Neural crest cell (in vitro differentiated cells): ENCODE results near the gene TIPRL. TPM values are rescaled to one million over a fixed set of nuclear protein-coding genes. Genes with fewer than 3 reads are reported as not detected.

Experiments
- DNase-seq: peaks from one replicate; pipeline ENCODE4 v3.0.0; 2021; ENCODE audit warnings: low read depth, mixed read lengths, low spot score
- H3K27ac Mint-ChIP-seq: one replicate; pipeline ENCODE4 v1.8.0; 2021; ENCODE audit warnings: mild to moderate bottlenecking, mixed read lengths; ENCODE audit not compliant: unreplicated experiment
- H3K27me3 Mint-ChIP-seq: 2 replicates; pipeline ENCODE4 v1.8.0; 2021; ENCODE audit warnings: low read depth, mild to moderate bottlenecking, mixed read lengths
- H3K36me3 Mint-ChIP-seq: 2 replicates; pipeline ENCODE4 v1.8.0; 2021; ENCODE audit warnings: low read depth, mild to moderate bottlenecking, mixed read lengths
- H3K4me1 Mint-ChIP-seq: 2 replicates; pipeline ENCODE4 v1.8.0; 2021; ENCODE audit warnings: mixed read lengths
- H3K4me3 Mint-ChIP-seq: one replicate; pipeline ENCODE4 v1.8.0; 2021; ENCODE audit warnings: mild to moderate bottlenecking, mixed read lengths
- H3K9me3 Mint-ChIP-seq: 2 replicates; pipeline ENCODE4 v1.8.0; 2021; ENCODE audit warnings: mixed read lengths
- total RNA-seq: library from RNA; stranded (reverse); gene quantifications from 2 replicates; pipeline ENCODE4 v1.2.1, GENCODE V29; 2021
- TF ChIP-seq, protein P1 (sequence below): fragments of 200-600 bp; sonication (generic); conservative IDR thresholded peaks from 2 replicates; pipeline ENCODE4 v1.5.0; 2021; ENCODE audit warnings: antibody characterized with exemption, mild to moderate bottlenecking

Gene TIPRL
- total RNA-seq, 1 donor from 2014 or later, result 28.3 TPM

DNA sequence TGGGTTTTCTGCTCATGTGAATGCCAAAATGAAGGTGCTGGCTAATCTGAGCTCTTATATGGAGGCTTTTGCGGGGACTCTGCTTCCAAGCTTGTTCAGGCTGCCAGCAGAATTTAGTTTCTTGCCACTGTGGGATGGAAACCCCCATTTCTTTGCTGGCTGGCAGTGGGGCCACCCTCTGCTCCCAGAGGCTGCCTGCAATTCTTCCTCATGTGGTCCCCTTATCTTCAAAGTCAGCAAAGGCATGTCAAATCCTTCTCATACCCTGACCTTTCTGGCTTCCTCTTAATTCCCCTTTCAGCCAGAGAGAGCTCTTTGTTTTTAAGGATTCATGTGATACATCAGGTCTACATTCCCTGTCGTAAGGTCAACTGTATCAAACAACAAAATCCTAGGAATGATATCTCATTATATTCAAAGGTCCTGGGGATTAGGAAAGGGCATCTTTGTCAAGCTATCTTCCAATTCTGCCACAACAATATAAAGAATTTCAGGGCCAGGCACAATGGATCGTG is 36.8 kb upstream of the TIPRL start:
- Mint-ChIP-seq H3K36me3 (peaks cover 3% of the 10 kb centered on the region), H3K9me3 (no peaks in the 10 kb centered on the region), H3K4me3 (peak overlapping the region; percentile 57), H3K27me3 (no peaks in the 10 kb centered on the region), H3K4me1 (peaks cover 23% of the 10 kb centered on the region), H3K27ac (no peak overlapping the region)
- DNase-seq, result no peak
- TF ChIP-seq, protein P1, sequence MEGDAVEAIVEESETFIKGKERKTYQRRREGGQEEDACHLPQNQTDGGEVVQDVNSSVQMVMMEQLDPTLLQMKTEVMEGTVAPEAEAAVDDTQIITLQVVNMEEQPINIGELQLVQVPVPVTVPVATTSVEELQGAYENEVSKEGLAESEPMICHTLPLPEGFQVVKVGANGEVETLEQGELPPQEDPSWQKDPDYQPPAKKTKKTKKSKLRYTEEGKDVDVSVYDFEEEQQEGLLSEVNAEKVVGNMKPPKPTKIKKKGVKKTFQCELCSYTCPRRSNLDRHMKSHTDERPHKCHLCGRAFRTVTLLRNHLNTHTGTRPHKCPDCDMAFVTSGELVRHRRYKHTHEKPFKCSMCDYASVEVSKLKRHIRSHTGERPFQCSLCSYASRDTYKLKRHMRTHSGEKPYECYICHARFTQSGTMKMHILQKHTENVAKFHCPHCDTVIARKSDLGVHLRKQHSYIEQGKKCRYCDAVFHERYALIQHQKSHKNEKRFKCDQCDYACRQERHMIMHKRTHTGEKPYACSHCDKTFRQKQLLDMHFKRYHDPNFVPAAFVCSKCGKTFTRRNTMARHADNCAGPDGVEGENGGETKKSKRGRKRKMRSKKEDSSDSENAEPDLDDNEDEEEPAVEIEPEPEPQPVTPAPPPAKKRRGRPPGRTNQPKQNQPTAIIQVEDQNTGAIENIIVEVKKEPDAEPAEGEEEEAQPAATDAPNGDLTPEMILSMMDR, result no peak

DNA sequence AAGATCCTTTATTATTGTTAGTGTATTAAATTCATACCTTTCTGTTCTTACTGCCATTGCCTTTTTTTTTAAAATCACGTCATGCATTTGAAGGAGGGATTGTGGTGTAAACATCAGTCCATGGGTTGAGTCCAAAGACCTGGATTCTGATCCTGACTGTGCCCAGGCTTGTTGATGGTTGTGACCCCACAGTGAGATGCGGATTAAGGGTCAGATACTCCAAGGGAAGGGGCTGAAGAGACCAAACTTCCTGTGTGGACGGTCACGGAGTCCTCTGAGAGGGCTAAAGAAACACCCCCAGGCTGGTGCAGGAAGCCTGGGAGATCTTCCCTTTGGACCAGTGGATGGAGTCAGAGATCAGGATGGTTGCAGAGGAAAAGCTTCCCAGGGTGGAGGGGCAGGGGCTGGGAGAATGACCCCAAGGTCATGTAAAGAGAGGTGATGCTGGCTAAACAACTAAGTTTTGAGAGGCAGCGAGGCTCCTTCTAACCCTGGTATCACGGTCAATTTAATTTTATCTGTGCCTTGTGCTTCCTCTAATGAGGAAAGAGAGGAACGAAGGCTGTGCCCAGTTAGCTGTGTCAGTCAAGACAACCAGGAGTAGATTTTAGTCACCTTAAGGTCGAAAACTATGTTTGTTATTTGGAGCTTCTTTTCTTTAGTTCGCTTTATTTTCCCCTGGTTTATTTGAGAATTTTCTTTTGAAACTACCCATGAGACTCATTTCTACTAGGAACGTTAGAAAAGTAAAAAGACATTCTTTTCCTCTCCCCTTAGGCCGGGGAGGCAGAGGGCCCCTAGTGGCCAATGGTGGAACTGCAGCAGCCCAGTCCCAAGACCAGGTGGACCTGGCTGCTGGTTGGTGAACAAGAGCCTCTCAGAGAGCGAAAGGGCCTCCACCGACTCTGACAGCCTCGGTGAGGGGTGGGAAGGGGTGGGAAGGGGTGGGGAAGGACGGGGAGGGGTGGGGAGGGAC is 33.3 kb upstream of the TIPRL start:
- peaks cover 9% of the 10 kb centered on the region for H3K4me1 Mint-ChIP-seq

DNA sequence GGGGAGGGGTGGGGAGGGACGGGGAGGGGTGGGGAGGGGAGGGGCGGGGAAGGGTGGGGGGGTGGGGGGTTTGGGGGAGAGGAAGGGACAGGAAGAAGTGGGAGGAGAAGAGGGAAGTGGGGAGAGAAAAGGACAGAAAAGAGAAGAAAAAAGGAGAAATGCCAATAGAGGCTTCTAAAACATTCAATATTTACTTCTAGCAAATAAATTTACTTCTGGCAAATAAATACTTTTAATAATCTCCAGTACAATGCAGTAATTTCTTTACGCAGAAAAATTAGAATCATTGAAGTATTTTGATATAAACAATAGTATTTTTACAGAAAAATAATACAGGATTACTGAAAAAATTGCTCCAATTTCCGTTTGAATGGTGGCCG is 32.6 kb upstream of the TIPRL start:
- Mint-ChIP-seq H3K27me3 (no peaks in the 10 kb centered on the region), H3K36me3 (no peaks in the 10 kb centered on the region), H3K27ac (no peak overlapping the region), H3K4me3 (no peak overlapping the region), H3K9me3 (no peaks in the 10 kb centered on the region), H3K4me1 (peaks cover 9% of the 10 kb centered on the region)
- no peak for DNase-seq
- TF ChIP-seq, protein P1, result no peak

More for the DNA sequence above, 33.3 kb upstream of the TIPRL start:
- H3K27me3 Mint-ChIP-seq, result no peaks in the 10 kb centered on the region
- TF ChIP-seq, protein P1, result peak; percentile 90
- H3K27ac Mint-ChIP-seq, result no peak overlapping the region
- no peaks in the 10 kb centered on the region for H3K36me3 Mint-ChIP-seq
- DNase-seq, result peak; percentile 89
- H3K9me3 Mint-ChIP-seq, result no peaks in the 10 kb centered on the region
- peak overlapping the region; percentile 54 for H3K4me3 Mint-ChIP-seq

DNA sequence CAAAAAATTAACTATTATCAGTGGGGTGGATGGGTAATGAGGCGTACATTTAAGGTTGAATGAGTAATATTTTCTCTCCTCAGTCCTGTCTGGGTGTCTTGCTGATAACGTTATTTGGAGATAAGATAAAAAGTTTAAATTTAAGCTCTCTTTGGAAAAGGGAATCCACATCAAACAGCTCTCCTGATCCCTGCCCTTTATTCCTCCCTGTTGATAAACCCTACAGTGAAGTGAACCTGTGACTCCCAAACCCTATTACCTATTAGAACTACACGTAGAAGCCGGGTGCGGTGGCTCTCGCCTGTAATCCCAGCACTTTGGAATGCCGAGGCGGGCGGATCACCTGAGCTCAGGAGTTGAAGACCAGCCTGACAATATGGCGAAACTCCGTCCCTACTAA is 32.1 kb upstream of the TIPRL start:
- H3K27me3 Mint-ChIP-seq, result no peaks in the 10 kb centered on the region
- DNase-seq, result no peak
- H3K4me1 Mint-ChIP-seq, result peaks cover 9% of the 10 kb centered on the region
- TF ChIP-seq, protein P1, result no peak
- H3K36me3 Mint-ChIP-seq, result no peaks in the 10 kb centered on the region
- H3K4me3 Mint-ChIP-seq, result no peak overlapping the region
- no peak overlapping the region for H3K27ac Mint-ChIP-seq
- no peaks in the 10 kb centered on the region for H3K9me3 Mint-ChIP-seq

DNA sequence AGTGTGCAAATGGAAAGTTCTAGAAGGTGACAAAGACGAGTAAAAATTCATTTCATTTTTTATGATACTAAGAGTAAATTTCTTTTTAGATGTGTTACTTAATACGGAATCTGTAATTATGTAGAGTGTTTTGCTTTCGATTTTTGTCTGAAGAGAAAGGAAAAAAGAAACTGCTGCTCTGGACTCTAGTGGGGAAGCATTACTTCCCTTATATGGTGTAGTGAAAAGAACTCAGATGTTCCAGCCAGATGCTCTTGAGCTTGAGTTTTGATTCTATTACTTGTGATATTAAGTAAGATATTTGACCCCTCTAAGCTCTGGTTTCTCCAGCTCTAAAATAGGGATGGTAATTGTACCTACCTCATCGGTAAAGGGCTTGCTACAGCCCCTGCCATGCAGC is 29.8 kb upstream of the TIPRL start:
- Mint-ChIP-seq H3K9me3 (no peaks in the 10 kb centered on the region), H3K27me3 (no peaks in the 10 kb centered on the region), H3K4me1 (peaks cover 9% of the 10 kb centered on the region), H3K27ac (no peak overlapping the region), H3K4me3 (no peak overlapping the region), H3K36me3 (no peaks in the 10 kb centered on the region)
- no peak for DNase-seq
- TF ChIP-seq, protein P1, result no peak
